Spleen (tissue), 11 donors: ENCODE data around the gene IL17RD. TPM values are rescaled to one million over a fixed set of nuclear protein-coding genes. Genes with fewer than 3 reads are reported as not detected.

Source experiments
- DNase-seq: peaks from one replicate; pipeline ENCODE4 v3.0.0-alpha.2; 2020
- H3K27ac ChIP-seq, 8 donors: fragments of 200-600 bp; sonication (generic) in 7 of 8; 1 replicate in 4 of 8; 2 replicates in 4 of 8; pipeline versions ENCODE4 v1.5.0 to v1.8.0; 2016 to 2021; ENCODE audit warnings: inconsistent platforms in 4 of 8, mild to moderate bottlenecking in 4 of 8, moderate library complexity in 1 of 8
- H3K27me3 ChIP-seq, 7 donors: fragments of 200-600 bp; sonication (generic) in 6 of 7; replicated peaks in 1 of 7; 1 replicate in 4 of 7; 2 replicates in 3 of 7; pipeline versions ENCODE4 v1.5.0 to v1.8.0; 2016 to 2021; ENCODE audit warnings: inconsistent platforms in 3 of 7, mild to moderate bottlenecking in 1 of 7
- H3K36me3 ChIP-seq, 6 donors: fragments of 200-600 bp; sonication (generic) in 5 of 6; 1 replicate in 4 of 6; 2 replicates in 2 of 6; pipeline versions ENCODE4 v1.5.0 to v1.8.0; 2016 to 2021; ENCODE audit warnings: inconsistent platforms in 2 of 6
- H3K4me1 ChIP-seq, 6 donors: fragments of 200-600 bp; sonication (generic) in 5 of 6; 1 replicate in 3 of 6; 2 replicates in 3 of 6; pipeline versions ENCODE4 v1.5.0 to v1.8.0; 2016 to 2021; ENCODE audit warnings: inconsistent platforms in 3 of 6
- H3K4me3 ChIP-seq, 8 donors: fragments of 200-600 bp; sonication (generic) in 7 of 8; 1 replicate in 4 of 8; 2 replicates in 4 of 8; pipeline versions ENCODE4 v1.5.0 to v1.8.0; 2016 to 2021; ENCODE audit warnings: inconsistent platforms in 4 of 8, mild to moderate bottlenecking in 4 of 8, moderate library complexity in 2 of 8
- H3K9me3 ChIP-seq, 8 donors: fragments of 200-600 bp; sonication (generic) in 7 of 8; 1 replicate in 4 of 8; 2 replicates in 4 of 8; pipeline versions ENCODE4 v1.5.0 to v1.8.0; 2016 to 2021; ENCODE audit warnings: inconsistent platforms in 4 of 8
- CTCF ChIP-seq, 11 experiments: fragments of 200-600 bp in 7 of 11; fragments of 450-650 bp in 4 of 11; sonication (generic) in 4 of 11; IDR thresholded peaks in 8 of 11; conservative IDR thresholded peaks in 3 of 11; 1 replicate in 7 of 11; 2 replicates in 4 of 11; pipeline versions ENCODE4 v1.4.0 to v1.8.0; 2016 to 2021; ENCODE audit warnings: antibody characterized with exemption in 11 of 11, inconsistent platforms in 4 of 11, mild to moderate bottlenecking in 1 of 11
- POLR2A ChIP-seq, 3 donors: fragments of 450-650 bp; IDR thresholded peaks; one replicate each; pipeline ENCODE4 v1.5.1; 2017; ENCODE audit warnings: antibody characterized with exemption in 3 of 3, mild to moderate bottlenecking in 1 of 3
- POLR2AphosphoS5 ChIP-seq, 3 donors: sonication (generic); formaldehyde crosslinking; IDR thresholded peaks; one replicate each; pipeline ENCODE4 v1.5.1; 2017; ENCODE audit warnings: antibody characterized with exemption in 3 of 3
- WGBS, 5 donors: extraction: QIAGEN DNeasy Blood & Tissue Kit in 3 of 5; methylation state at CpG; one replicate each; pipeline versions ENCODE4 v1.1.5 to v1.1.7; 2013 to 2018; 5-methylcytosine and 5-hydroxymethylcytosine counted together
- intact Hi-C: fragments of 100-400 bp; cut with DNase I; formaldehyde crosslinking; loops from one replicate; pipeline ENCODE4 v1.15.0; 2023; ENCODE audit warnings: low total_unique reads
- polyA plus RNA-seq, 3 donors: library from polyadenylated mRNA; stranded (reverse); fragments of 200-250 nt; gene quantifications; one replicate each; pipeline ENCODE4 v1.2.1, GENCODE V29; 2013
- total RNA-seq, 7 donors: library from RNA; depleted of rRNA in 3 of 7; stranded (reverse); fragments of >200 nt in 3 of 7; fragmentation: NEBNext Ultra II Directional in 4 of 7; extraction: Animal tissue kit (Norgen Biotek cat#: 25700) in 4 of 7; gene quantifications; one replicate each; pipeline versions ENCODE4 v1.1.0 to v1.2.1, GENCODE V29; 2016 to 2021
- donor health status: healthy with polysubstance abuse.
- donor health status: DM: no; HTN: no; CAD: no; lungs with moderate emphysema.
- donor health status: DM: no; HTN: no; CAD: no.
- donor health status: Bipolar disorder and iron deficiency.
- donor health status: healthy.
- donor health status: DM: no; HTN: no; CAD: no.
- donor health status: DM: yes; HTN: yes; CAD: no.

IL17RD gene
- total and polyA plus RNA-seq, 10 donors = 0.20 to 15.9 (median 2.8) TPM

DNA sequence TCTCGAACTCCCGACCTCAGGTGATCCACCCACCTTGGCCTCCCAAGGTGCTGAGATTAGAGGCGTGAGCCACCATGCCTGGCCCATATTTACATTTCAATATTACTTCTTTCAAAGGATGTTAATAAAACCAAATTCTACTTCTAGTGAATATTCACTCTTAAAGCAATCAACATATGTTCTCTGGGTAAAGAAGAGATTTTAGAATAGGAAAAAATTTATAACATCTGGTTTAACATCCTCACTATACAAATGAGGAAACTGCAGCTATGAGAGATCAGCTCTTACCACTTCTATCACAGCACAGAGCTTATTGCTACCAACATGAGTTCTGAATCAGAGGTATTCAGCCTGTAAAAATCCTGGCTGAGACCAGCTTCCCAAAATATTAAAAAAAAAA is 48.7 kb downstream of the IL17RD start:
- DNase-seq = no peak
- Histone ChIP-seq H3K4me3 (no peak overlapping the region), H3K4me1 (no peaks in the 10 kb centered on the region), H3K27me3 (no peaks in the 10 kb centered on the region), H3K27ac (no peak overlapping the region), H3K36me3 (no peaks in the 10 kb centered on the region), H3K9me3 (no peaks in the 10 kb centered on the region)
- WGBS, 5 donors = 86 to 100% (median 95%) methylated on average over 3 of the region's 3 CpGs
- intact Hi-C loops = no loop called here
- TF ChIP-seq POLR2AphosphoS5 (IDR thresholded peaks at IDR 0.05) (no peak), POLR2A (IDR thresholded peaks at IDR 0.05) (no peak), CTCF (IDR thresholded peaks at IDR 0.05 in 8 of 11, conservative IDR thresholded peaks at IDR 0.05 in 3 of 11) (no peak)

- H3K27me3 ChIP-seq = peaks cover 0 to 3% (median 0%) of the 10 kb centered on the region in 7 donors
- no peaks in the 10 kb centered on the region for H3K9me3 ChIP-seq
- H3K4me3 ChIP-seq = no peak overlapping the region
- peaks cover 0 to 7% (median 0%) of the 10 kb centered on the region in 6 donors for H3K36me3 ChIP-seq
- no peak for DNase-seq
- 34 to 43% (median 38%) methylated on average over 5 of the region's 5 CpGs for WGBS, 5 donors
- no peak overlapping the region for H3K27ac ChIP-seq
- TF ChIP-seq POLR2AphosphoS5 (IDR thresholded peaks at IDR 0.05) = no peak
- peak in 1 of 11 experiments; percentile 20 for TF ChIP-seq CTCF (IDR thresholded peaks at IDR 0.05 in 8 of 11, conservative IDR thresholded peaks at IDR 0.05 in 3 of 11)
- H3K4me1 ChIP-seq = no peaks in the 10 kb centered on the region
- intact Hi-C loops = no loop called here
Measured at GRCh38 chr3:57112206-57112605, 52.9 kb downstream of the IL17RD start.

GRCh38 chr3:57110798-57111197 is 54.4 kb downstream of the IL17RD start:
- peaks cover 0 to 7% (median 0%) of the 10 kb centered on the region in 6 donors for H3K36me3 ChIP-seq
- no peak overlapping the region for H3K27ac ChIP-seq
- intact Hi-C loops = no loop called here
- no peaks in the 10 kb centered on the region for H3K4me1 ChIP-seq
- WGBS, 5 donors = 82 to 92% (median 89%) methylated on average over 14 of the region's 14 CpGs
- no peak for DNase-seq
- no peaks in the 10 kb centered on the region for H3K9me3 ChIP-seq
- H3K27me3 ChIP-seq = peaks cover 0 to 3% (median 0%) of the 10 kb centered on the region in 7 donors
- no peak overlapping the region for H3K4me3 ChIP-seq
- TF ChIP-seq POLR2AphosphoS5 (IDR thresholded peaks at IDR 0.05) (no peak), POLR2A (IDR thresholded peaks at IDR 0.05) (no peak), CTCF (IDR thresholded peaks at IDR 0.05 in 8 of 11, conservative IDR thresholded peaks at IDR 0.05 in 3 of 11) (no peak)

DNA sequence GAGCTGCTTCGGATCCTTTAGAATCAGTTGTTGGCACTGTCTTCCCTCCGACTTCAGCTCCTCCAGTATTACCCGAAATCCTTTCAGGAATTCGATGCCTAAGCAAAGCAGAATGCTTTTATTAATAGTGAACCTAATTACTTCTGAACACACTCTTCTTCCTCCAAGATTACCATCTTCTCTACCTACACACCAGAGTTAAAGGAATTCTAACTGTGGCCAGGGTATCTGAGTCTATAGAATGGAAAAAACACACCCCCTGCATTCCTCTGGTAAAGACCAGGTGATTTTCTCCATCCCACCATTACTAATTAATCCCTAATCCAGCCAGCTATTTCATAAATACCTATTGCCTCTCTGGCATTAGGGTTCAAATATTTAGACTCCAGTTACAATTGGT is 54.9 kb downstream of the IL17RD start:
- H3K36me3 ChIP-seq = peaks cover 0 to 7% (median 0%) of the 10 kb centered on the region in 6 donors
- no peaks in the 10 kb centered on the region for H3K4me1 ChIP-seq
- 86 to 93% (median 89%) methylated on average over 4 of the region's 4 CpGs for WGBS, 5 donors
- peaks cover 0 to 3% (median 0%) of the 10 kb centered on the region in 7 donors for H3K27me3 ChIP-seq
- TF ChIP-seq POLR2AphosphoS5 (IDR thresholded peaks at IDR 0.05) (no peak), POLR2A (IDR thresholded peaks at IDR 0.05) (no peak), CTCF (IDR thresholded peaks at IDR 0.05 in 8 of 11, conservative IDR thresholded peaks at IDR 0.05 in 3 of 11) (no peak)
- no peak for DNase-seq
- H3K27ac ChIP-seq = no peak overlapping the region
- H3K4me3 ChIP-seq = no peak overlapping the region
- intact Hi-C loops = no loop called here
- no peaks in the 10 kb centered on the region for H3K9me3 ChIP-seq
